GM19023 (cell line): ENCODE measurements around the gene PSMB3.

ENCODE experiments used
- ATAC-seq: cut with Tn5 transposase; IDR thresholded peaks from one replicate; pipeline ENCODE4 v1.9.1; 2021; ENCODE audit warnings: mild to moderate bottlenecking, moderate library complexity; ENCODE audit not compliant: unreplicated experiment

The PSMB3 gene

GRCh38 chr17:38733282-38733981 is 19.1 kb upstream of the PSMB3 start:
- ATAC-seq, result no peak

GRCh38 chr17:38733982-38734973 is 18.3 kb upstream of the PSMB3 start:
- ATAC-seq, result no peak

DNA sequence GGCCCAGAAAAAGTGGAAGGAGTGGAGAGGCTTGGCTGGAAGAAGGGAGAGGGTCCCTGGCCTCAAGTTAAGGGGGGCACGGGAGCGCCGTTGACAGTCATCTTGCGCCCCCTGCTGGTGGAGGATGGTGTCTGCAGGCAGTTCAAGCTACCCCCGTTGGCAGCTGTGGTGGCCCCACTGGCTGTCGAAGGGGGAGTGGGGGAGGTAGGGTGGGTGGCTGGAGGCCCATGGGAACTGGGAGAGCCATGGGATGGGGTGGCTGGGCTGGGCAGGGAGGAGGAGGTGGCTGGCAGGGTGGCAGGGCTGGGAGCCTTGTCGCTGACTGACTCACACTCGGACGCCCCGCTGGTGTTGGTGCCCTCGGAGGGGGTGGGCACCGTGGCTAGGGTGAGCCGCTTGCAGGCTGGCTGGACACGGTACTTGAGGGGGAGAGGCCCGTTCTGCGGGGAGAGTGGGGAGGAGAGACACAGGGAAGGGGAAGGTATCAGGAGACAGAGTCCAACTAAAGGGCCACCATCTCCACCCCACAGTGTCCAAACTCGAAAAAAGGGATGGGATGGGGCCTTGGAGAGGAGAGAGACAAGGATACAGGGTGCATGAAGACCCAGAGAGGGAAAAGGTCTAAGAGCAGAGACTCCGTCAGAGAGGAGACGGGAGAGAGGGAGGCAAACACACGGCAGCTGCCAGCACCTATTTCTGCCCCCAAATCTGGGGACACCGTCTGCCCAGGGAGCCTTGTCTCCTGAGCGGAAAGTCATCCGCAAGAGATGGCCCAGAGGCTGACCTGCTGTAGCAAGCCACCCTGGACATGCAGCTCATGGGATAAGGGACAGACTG is 17.2 kb upstream of the PSMB3 start:
- ATAC-seq, result no peak

DNA sequence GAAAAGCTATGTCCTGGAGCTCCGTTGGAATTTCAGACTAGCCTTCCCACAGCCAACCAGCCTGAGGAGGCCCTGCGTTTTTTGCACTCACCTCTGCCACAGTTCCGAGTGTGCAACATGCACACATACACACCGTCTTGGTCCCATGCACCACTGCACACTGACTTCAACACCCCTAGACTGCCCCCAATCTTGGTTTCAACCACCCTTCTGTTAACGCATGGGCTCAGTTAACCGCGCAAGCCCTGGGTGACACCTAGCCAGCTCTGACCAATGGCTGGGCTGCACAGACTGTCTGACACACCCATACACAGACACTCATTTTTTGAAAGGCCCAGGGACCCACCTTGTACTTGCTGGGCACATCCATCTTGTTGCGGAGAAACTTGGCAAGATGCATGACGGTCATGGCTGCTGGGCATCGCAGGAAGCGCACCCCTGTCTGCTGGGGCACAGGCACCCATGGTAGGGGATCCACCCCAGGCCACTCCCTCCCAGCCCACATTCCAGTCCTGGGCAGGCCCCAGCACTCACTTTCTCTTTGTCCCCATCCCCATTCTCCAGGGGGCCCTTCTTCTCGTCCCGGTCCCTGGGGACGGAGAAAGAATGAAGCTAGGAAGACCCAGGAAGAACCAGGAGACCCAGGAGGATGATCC is 14.4 kb upstream of the PSMB3 start:
- no peak for ATAC-seq

DNA sequence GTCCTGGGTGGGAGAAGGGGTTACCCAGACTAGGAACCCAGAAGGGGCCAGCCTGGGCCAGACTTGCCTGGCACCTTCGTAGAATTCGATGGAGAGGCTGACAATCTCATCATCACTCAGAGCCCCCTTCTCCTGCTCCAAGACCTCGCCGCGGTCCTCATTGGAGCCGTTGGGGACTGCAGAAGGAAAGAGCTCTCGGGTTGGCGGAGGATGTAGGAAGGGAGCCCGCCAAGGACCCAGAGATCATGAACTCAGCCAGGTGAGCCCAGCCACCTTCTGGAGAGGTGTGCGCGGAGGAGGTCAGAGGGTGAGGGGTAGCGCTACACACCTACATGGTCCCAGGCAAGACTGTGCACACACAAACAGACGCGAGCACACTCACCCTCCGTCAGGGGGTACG is 13.9 kb upstream of the PSMB3 start:
- ATAC-seq, result no peak

DNA sequence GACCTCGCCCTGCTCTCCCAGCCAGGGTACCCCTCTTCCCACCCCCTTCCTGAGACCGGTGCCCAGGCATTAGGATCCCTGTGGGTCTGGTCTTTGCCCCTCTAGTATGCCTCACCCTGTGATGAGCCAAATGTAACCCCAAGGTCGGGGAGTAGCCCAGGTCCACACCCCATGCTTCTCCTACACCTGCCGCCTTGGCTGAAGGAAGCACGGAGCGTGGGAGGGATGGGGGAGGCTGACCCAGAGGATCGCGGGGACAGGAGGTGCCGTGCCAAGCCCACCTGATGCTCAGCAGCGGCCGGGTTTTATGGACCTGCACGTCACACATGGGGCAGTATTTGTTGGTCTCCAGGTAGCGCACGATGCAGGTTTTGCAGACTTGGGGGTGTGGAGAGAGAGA is 13.2 kb upstream of the PSMB3 start:
- ATAC-seq, result no peak

DNA sequence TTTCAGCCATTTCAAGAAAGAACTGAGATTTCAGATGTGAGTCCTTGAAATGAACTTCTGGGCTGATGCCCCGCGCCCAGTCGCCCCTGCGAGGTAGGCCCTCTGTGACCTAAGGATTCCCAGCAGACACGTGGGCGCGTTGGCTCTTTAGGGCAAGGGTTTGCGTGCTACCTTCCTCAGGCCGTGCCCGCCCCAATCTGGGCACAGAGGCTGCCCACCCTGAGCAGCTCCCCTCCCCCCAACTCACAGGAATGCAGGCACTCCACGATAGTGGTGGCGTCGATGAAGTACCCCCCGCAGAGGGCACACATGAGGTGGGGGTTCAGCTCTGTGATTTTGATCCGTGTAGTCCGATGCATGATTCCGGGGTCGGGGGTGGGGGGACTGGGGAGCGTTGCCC is 12.5 kb upstream of the PSMB3 start:
- ATAC-seq, result no peak

GRCh38 chr17:38740806-38741205 is 11.7 kb upstream of the PSMB3 start:
- ATAC-seq, result no peak

DNA sequence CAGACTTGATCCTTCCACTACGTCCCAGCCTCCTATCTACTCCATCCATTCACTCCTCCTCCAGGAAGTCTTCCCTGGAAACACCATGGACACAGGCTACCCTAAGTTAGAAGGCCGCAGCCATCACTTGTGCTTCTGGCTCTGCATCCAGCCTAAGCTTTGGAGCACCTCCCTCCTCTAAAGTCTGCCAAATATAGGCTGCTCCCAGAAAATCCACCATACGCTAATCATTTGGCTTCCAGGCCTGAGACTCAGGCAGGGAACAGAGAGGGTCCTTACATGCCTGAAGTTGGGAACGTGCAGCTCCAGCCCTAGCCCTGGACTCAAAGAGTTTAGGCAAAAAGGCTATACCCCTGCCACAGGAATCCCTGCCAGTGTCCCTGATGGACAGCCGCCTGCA is 11.1 kb upstream of the PSMB3 start:
- no peak for ATAC-seq

DNA sequence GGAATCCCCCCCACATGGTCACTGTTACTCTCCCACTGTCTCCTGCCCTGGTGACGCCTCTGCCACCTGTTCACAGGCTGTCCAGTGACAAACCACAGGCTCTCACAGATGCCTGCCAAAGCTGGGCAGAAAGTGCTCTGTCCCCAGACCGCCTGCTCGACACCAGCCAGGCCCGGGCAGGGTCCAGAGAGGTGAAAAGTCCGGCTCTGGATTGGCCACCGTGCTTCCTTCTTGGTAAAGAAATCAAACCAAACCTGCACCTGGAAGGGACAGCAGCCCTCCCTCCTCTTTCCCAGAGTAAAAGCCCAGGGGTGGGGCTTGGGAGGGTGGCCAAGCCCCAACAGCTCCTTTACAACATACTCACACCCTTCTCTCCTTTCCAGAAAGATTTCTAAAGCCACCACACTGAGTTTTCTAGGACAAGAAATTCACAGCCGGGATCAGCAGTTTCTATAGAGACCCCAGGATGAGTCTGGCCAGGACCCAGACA is 10.6 kb upstream of the PSMB3 start:
- no peak for ATAC-seq

DNA sequence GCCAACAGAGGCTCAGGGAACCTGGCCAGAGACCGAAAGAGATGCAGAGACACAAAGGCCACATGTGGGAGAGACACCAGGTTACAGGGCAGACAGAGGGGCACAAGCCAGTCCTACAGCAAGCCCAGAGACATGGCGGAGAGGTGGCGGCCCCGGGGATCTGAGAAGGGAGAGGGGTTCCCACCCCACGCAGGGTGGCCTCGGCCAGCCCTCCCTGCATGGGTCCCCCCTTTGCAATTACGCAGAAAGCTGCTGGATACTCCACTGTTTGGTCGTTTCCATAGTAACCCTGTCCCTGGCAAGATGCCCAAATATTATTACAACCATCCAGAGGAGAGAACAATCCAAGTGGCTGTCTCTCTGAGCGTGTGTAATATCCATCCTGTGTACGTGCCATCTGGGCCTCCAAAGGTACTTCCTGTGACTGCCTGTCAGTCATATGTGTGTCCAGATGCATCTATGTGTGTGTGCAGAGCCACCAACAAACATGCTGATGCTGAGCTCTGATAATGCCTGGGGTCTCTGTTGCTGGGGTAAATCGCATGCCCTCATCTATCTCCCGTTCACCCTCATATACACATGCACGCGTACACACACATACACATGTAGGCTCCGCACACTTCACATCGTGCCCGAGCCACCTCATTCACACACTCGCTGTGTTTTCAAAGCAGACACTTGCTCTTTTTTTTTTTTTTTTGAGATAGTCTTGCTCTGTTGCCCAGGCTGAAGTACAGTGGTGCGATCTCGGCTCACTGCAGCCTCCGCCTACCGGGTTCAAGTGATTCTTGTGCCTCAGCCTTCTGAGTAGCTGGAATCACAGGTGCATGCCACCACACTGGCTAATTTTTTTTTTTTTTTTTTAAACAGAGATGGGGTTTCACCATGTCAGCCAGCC is 9.9 kb upstream of the PSMB3 start:
- no peak for ATAC-seq

DNA sequence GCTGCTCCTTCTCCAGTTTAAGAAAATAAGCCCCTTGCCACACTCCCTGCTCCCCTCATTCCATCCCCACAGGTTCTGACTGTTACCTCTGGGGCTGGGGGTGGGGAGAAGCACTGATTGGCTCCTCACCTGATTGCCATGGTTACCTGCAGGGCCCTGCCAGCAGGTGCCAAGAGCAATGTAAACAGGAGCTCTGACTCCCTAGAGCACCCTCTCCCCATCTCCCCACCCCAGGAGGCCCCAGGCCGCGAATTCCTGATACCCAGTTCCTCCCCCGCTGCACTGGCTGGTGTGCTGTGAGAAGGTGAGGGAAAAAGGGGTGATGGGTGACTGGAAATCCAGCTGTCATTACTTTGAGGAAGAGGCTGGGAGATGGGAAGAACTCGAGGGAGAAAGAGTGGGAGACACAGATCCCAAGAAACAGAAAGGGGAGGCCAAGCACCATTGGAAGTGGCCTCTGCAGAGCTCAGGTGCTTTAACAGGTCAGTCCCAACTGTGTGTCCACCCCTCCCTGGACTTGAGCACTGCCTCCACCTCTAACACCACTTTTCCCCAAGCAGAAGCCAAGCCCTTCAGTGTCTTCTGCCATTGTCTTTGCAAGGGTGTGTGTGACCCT is 8.9 kb upstream of the PSMB3 start:
- no peak for ATAC-seq

- no peak for ATAC-seq
These were observed 7.0 kb upstream of the PSMB3 start for GRCh38 chr17:38745545-38745944.

DNA sequence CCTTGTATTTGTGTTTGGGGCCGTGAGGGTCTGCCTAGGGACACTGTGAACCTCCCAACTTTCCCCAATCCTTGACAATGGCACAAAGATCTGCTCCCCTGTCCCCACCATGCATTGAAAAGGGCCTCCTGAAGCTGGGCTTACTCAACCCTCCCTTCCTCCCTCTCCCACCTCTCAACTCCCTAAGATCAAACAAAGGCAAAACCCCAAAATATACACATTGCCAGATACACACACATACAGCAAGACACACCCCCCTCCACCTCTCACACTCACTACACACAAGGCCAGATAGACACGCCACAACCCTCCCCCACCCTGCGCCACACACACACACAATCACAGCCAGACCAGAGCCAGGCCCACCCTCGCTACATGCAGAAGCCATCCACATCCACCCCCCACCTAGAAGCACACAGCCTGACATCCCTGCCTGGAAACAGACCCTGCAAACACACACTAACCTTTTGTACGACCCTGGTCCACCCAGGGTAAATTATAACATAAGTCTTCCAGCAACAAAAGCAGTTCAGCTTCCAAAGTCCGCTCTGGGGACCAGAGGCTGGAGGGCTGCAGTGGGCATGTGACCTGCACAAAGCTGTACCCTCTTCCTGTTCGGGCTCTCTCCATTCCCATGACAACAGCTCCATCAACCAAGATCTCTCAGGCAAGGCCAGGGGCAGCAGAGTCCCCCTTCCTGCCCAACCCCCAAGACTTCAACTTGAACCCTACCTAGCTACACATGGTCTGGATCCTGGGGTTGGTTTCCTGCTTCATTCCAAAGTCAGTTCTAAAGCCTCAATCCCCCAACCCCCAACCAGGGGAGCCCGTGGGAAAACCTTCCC is 6.3 kb upstream of the PSMB3 start:
- no peak for ATAC-seq

DNA sequence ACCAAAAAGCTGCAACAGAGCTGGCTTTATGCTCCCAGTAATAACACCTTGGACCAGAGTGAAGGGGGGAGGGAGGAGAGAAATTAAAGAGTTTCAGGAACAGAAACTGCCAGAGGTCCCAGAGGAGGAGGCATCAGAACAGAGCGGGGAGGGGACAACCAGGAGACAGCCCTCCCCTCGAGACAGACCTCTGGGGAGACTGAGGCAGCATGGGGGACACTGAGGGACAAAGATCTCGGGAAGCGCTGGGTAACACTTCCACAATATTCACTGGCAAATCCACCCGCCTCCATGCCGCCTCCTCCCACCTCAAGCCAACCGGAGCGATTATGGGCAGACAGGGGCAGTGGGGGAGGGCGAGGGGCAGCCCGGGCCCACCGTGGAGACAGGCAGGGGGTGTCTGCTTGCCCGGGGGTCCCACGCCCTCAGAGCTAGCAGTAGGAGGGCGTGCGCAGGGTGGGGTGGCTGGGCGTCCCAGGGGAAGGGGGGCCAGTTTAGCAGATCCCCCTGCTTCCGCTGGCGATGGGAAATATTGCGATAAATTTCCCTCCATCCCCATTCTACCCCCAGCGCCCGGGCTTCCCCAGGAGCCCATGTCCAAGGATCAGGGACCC is 5.6 kb upstream of the PSMB3 start:
- no peak for ATAC-seq

GRCh38 chr17:38747463-38748148 is 4.9 kb upstream of the PSMB3 start:
- ATAC-seq, result no peak
